Medulla oblongata (tissue), 1 donor: Measurements from ENCODE around the gene MGMT.

ENCODE experiments used
- DNase-seq: peaks from one replicate; pipeline ENCODE4 v3.0.0-alpha.2; 2015; ENCODE audit errors: extremely low spot score

The MGMT gene

DNA sequence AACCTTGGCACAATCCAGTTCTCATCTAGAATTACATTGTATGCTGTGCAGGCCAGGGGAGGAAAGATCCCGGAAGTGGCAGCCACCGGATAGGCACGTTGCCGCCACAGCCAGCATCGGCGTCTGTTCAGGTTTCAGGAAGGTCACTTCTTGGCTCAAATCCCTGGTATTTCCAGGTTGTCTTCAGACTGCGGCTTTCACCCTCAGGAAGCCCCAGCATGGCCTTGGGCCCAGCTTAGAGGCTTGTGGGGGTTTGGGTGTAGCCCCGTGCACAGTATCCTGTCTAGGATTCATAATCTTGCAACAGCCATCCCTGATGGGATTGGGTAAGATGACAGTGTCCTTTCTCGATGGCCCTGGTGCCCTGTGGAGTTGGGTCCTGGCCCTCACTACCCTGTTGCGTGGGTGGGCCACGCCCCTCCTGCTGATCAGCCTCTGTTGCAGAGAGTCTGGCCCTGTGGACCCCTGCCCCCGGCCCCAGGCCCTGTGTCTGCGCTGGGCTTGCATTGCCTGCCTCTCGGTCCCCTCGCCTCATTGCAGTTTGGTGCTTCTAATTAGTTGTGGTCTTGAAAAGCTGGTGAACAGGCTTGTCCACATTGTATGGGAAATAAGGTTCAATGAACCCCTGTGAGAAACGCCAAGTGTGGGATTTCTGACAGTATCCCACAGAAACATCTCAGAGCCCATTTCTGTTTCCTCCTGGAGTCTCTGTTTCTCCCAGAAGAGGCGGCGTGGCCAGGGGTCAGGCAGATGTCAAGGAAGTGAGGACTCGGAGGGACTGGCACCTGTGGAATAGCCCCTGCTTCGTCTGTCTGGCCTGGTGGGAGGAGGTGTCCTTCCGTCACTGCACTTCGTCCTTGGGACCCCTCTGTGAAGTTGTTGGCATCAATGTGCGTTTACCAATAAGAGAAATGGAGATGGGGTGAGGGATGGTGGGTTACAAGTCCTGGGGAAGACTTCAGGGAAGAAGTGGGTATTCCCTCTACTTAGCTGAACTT is 77.5 kb downstream of the MGMT start:
- no peak for DNase-seq

GRCh38 chr10:129545261-129545660 is 78.2 kb downstream of the MGMT start:
- no peak for DNase-seq

DNA sequence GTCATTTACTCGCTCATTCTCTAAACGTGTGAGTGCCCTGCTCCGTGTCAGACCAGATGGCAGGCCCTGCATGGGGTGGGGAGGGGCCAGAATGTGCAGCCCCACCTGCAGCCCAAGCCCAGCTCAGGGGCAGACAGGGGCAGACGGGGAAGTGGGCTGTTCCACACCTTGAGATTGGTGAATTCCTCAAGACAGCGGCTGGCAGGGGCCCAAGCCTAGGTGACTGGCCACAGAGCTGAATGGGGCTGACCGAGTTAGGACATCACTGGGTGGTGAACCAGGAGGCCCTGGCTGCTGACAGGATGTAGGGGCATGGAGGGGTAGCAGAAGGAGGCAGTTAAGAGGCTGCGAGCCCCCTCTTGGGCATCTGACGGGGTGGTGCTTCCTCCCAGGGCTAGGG is 79.1 kb downstream of the MGMT start:
- DNase-seq: no peak

DNA sequence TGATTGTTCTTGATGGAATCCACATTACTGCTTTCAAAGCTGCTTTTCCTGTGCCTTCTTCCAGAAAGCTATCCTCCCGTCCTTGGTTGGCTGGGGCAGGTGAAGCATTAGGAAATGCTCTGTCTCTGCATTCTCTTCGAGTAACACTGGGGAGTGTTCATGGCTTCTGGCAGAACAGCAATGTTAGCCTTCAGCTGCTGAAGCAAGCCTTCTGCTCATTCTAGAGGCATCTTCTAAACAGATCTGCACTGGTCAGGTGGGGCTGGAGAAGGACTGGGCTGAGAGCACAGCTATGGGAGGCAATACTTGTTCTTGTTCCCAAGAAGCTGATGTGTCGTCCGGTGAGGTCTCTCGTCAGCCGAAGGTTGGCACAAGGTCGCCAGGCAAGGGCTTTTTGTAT is 80.6 kb downstream of the MGMT start:
- no peak for DNase-seq

DNA sequence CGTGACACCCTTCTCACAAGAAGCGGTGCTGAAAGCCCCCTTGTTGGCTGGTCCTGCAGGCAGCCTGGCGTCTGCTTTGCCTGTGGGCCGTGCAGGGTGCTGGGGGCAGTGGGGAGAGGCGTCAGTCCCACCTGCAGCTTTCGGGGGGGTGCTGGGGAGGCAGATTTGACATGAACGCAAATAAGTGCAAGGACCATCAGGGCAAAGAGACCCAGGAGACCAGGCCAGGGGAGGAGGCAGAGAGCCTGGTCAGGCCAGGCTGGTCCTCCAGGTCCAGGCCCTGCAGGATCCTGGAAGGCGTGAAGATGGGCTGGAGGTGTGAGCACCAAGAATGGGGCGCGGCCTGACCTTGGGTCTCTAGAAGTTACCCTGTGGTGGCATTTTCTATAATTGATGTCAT is 81.6 kb downstream of the MGMT start:
- no peak for DNase-seq

DNA sequence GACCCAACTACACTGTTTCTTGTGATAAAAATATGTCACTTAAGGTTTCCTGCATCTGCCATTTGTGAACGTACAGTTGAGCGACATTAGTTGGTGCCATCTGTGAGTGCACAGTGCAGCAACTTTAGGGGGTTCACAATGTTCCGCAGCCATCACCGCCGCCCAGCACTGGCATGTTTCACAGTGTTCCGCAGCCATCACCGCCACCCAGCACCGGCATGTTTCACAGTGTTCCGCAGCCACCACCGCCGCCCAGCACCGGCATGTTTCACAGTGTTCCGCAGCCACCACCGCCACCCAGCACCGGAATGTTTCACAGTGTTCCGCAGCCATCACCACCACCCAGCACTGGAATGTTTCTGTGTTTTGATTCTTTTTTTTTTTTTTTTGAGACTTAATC is 83.0 kb downstream of the MGMT start:
- DNase-seq: no peak

DNA sequence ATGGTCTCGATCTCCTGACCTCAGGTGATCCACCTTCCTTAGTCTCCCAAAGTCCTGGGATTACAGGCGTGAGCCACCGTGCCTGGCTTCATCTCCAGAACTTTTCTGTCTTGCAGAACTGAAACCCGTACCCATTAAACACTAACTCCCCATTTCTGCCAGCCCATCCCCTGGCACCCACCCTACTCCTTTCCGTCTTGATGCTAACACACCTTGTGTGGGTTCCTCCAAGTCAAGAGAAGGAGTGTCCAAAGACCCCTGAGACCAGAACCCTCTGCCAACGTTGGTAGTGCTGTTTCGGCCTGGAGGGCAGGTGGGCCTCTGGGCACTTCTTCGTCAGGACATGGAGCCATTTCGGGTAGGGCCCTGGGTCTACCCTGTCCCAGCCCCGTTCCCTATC is 83.6 kb downstream of the MGMT start:
- no peak for DNase-seq

DNA sequence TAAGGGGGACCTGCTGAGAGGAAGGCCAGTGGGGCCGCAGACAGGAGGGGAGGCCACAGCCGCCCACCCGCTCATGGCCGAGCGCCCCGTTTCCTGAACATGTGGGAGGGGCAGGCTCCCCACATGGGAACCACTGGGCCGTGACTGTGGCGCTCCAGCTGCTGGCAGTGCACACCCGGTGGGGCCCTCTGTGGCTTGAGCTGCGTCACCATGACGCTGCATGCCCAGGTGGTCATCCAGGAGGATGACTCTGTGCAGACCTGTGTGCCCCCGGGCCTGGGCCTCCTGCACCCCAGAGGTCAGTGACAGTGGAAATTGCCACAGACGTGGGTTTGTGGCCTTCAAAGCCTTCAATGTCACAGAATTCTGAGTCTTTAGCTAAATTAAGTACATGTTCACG is 85.1 kb downstream of the MGMT start:
- DNase-seq: no peak

DNA sequence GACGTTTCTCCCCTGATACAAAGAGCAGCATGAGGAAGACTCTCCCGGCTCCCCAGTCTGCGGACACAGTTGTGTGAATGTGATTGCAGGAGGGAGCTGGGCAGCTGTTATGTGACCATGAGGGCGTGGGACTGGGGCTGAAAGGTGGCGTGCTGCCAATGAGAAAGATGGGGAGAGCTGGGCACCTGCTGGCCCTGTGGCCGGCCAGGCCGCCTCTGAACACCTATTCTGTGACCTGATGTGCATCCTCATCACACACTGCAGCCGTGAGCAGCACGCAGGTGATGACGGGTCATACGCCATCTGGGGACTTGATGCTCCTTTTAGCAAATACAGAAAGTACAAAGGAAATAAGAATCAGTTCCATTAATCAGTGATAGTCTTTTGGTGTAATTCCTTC is 86.9 kb downstream of the MGMT start:
- no peak for DNase-seq

DNA sequence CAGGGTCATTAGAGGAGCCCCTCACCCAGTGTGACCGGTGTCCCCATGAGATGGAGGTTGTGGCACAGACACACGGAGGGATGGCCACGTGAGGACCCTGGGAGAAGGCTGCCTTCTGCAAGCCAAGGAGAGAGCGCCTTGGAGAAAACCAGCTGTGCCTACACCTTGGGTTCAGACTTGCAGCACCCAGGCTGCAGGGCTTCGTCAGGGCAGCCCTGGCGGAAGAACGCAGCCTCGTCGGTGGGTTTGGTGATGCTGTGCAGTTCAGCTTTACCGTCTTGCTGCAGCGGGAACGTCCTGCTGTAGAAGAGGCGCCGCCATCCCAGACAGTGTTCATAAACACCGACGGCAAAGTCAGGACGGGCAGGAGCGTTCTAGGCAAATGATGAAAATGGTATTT is 89.3 kb downstream of the MGMT start:
- DNase-seq: no peak

DNA sequence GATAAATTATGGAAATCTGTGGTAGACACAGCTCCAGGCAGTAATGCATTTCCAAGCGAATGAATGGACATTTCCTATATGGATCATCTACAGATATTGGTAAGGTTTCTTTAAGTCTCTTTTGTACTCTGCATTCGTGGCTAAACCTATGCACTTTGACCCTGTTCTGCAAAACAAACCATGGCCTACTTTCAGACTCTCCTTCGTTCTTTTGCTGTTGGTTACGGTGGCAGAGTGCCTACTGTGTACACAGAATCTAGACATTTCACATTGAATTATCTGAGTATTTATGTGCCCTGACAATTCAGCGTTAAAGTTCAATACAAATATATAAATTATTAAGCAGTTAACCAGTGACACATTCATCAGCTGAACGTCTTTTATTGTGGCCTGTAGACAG is 93.3 kb downstream of the MGMT start:
- DNase-seq: no peak

GRCh38 chr10:129562487-129562886 is 95.4 kb downstream of the MGMT start:
- no peak for DNase-seq

DNA sequence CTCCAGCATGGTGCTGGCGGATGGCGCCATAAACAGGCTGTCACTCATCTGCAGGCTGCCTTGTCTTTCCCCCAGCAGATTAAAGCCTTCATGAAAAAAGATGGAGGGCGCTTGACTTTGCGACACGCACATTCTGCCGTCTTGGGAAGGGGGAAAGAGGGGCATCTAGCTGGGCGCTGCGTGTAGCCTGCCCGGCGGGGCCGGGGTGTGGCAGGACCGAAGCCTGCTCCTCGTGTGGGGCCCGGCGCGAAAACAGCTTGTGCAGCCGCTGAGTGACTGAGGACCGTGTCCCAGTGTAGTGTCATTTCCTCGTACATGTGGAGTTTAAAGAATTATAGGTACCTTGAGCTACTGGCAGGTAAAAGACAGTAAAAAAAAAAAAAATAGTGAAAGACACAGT is 97.9 kb downstream of the MGMT start:
- DNase-seq: no peak

- no peak for DNase-seq
Observed at GRCh38 chr10:129568583-129569344, 101.7 kb downstream of the MGMT start.

- DNase-seq: no peak
Observed at GRCh38 chr10:129570185-129570584, 103.1 kb downstream of the MGMT start.

- no peak for DNase-seq
Observed at GRCh38 chr10:129579228-129579627, 112.2 kb downstream of the MGMT start.

DNA sequence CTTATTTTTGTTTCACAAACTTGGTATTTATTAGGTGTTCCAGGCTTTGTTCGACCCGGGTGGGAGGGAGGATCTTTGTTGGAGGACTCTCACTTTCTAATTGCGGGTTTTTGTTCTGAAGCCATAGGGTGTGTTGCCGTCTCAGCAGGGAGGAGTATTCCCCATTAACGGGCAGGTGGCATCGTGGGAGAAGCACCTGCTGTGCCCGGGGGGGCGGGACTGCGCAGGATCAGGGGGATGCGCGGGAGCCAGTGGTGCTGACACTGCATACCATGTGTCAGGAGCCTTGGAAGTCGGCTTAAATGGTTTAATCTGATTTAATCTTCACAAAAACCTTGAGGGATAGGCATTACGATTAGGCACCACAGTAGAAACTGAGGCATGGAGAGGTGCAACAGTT is 113.0 kb downstream of the MGMT start:
- DNase-seq: no peak

DNA sequence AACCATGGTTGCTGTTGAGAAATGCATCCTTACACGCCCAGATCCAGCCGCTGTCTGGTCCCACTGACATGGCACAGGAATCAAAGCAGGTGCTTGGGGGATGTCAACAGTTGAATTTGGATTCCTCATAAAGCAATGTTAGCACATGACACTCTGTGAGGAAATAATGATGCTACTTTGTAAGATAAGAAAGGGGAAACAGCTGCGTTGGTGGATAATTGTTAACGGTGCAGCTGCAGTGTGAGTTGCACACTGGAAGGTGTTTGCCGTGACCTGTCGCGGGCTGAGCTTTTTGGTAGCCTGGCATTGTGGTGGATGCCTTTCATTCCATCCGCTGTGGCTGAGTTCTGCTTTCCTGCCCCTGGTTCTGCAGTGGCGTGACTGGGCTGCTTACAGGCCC is 113.9 kb downstream of the MGMT start:
- DNase-seq: no peak

DNA sequence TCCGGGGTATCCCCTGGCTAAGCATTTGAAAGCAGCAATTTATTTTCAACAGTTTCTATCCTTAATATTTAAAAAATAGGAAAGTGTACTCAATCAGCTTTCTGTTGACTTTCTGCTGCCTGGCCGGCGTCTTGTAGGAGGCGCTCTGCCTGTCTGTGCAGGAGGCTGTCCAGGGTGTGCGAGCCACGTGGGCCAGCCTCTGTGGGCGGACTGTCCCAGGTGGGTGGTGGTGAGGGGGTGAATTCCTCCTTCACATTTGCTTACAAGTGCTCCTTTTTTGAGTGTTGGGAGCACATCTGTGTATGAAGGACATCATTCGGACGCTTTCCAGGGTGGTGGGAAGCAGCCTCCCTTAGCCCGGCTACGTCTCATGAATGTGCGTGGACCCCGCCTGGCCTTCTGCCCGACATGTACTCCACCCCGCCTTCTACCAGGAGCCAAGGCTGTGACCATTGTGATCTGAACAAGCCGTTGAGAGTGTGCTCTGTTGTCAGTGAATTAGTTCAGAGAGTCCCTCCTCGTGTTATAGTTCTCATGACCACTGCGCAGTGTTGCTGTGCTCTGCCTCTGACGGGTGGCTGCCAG is 114.9 kb downstream of the MGMT start:
- no peak for DNase-seq

- DNase-seq: no peak
Observed at GRCh38 chr10:129583831-129584230, 116.8 kb downstream of the MGMT start.

DNA sequence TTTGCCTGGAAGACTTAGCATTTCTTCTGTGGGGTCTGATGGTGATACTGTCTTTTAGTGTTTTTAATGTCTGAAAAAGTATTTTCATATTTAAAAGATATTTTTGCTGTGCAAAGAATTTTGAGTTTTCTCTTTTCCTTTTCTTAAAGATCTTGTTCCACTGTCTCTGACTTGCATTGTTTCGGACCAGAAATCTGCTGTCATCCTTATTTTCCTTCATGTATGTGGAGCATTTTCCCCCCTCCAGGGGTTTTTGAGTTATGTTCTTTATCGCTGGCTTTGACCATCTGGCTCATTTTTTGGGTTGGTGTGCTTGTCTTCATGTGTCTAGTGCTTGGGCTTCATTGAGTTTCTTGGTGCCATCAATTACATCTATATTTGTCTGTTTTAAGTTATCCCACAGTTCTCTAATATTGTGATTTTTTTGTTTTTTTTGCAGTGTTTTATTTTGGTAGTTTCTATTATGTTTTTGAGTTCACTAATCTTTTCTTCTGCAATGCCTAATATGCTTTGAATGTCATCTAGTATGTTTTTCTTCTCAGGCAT is 119.9 kb downstream of the MGMT start:
- no peak for DNase-seq

DNA sequence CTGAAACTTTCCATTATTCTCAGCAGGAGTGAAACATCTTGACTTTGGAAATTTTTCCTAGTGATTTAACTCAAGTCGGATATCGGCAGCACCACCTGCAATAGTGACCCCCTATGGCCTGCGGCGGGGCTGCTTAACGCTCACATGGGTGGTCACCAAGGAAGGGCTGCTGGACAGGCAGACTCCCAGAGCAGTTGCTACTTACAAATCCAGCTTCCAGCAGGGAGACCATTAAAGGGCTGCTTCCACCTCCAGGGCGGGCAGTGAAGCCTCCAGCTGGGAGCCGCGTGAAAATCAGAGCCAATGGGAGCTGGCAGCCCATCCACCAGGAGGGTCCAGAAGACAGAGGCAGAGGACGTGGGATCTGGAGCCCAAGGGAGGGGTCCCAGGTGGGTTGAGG is 122.5 kb downstream of the MGMT start:
- no peak for DNase-seq
